ENCODE measurements around the gene KRTAP4-9. TPM values are rescaled to one million over a fixed set of nuclear protein-coding genes. Genes with fewer than 3 reads are reported as not detected.
"Not testable (repeated sequence)": the region's sequence is repeated elsewhere in the genome, so short reads cannot be mapped to it uniquely, and the experiment has no call there.

KRTAP4-9 gene
- polyA plus RNA-seq, 4 donors = not detected

DNA sequence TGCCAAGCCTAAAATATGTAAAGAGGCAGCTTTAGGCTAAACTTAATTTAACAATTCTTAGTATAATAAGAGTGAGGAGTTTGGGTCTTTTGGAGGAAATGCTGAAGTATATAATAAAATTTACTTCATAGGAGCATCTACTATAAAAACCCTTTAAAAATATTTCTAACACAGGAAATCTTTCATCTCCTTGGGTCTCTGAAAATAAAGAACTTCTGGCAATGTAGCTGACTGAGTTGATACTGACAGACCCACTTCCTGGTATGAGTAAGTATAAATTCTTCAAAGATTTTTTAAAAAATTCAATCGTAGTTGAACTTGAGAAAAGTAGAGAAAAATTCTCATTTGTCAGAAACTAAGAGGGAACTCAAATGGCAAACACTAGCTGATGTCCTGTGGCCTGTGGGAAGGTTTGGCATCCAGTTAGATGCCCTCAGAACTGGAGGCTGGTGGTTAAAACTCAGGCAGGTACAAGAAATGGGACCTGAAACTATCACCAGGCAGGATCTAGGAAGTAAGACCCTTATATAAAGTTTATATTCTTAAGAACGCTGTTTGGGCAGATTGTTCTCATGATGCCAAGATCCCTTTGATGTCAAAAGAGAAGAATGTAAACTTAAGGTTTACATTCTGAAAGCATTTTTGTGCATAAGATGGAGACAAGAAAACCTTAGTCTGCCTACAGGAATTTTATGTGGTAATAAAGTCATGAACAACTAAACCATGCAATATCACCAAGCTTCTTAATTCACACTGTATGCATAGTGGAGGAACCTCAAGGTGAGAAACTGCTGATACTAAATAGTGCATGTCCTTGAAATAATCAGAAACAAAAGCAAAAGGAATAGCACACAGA lies 28.9 kb downstream of the KRTAP4-9 start:
- DNase-seq (no peak), FAIRE-seq (no peak)
- Histone ChIP-seq H3K36me3 (ENCODE audit: control insufficient read depth in 3 of 3, insufficient read depth in 2 of 3, low read depth in 1 of 3, low read length in 3 of 3) (no peaks in the 10 kb centered on the region), H3K27me3 (ENCODE audit: control insufficient read depth in 3 of 3, insufficient read depth in 3 of 3, low read length in 3 of 3) (no peaks in the 10 kb centered on the region), H3K27ac (ENCODE audit: low read depth in 1 of 3, low read length in 2 of 3) (no peak overlapping the region), H3K4me3 (ENCODE audit: low read depth in 1 of 3, low read length in 3 of 3) (no peak overlapping the region), H3K9me3 (ENCODE audit: control insufficient read depth in 2 of 2, insufficient read depth in 1 of 2, low read depth in 1 of 2, low read length in 1 of 2) (no peaks in the 10 kb centered on the region), H3K4me1 (ENCODE audit: control insufficient read depth in 3 of 3, insufficient read depth in 2 of 3, low read depth in 1 of 3, low read length in 2 of 3) (no peaks in the 10 kb centered on the region)
- 58 to 79% (median 66%) methylated on average over 2 of the region's 2 CpGs for WGBS, 3 donors

DNA sequence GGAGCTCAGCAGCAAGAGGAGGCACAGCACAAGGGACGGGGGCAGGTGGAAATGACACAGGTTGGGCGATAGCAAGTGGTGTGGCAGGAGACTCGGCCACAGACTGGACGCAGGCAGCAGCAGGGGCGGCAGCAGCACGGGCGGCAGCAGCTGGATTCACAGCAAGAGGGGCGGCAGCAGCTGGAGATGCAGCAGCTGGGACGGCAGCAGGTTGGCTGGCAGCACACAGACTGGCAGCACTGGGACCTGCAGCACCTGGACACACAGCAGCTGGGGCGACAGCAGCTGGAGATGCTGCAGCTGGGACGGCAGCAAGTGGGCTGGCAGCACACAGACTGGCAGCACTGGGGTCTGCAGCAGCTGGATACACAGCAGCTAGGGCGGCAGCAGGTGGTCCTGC lies 34.7 kb downstream of the KRTAP4-9 start:
- H3K27me3 ChIP-seq (ENCODE audit: control insufficient read depth in 3 of 3, insufficient read depth in 3 of 3, low read length in 3 of 3); DNase-seq; H3K4me3 ChIP-seq (ENCODE audit: low read depth in 1 of 3, low read length in 3 of 3); H3K36me3 ChIP-seq (ENCODE audit: control insufficient read depth in 3 of 3, insufficient read depth in 2 of 3, low read depth in 1 of 3, low read length in 3 of 3); H3K4me1 ChIP-seq (ENCODE audit: control insufficient read depth in 3 of 3, insufficient read depth in 2 of 3, low read depth in 1 of 3, low read length in 2 of 3); H3K27ac ChIP-seq (ENCODE audit: low read depth in 1 of 3, low read length in 2 of 3); FAIRE-seq; H3K9me3 ChIP-seq (ENCODE audit: control insufficient read depth in 2 of 2, insufficient read depth in 1 of 2, low read depth in 1 of 2, low read length in 1 of 2): not testable (repeated sequence)
- 84 to 90% (median 87%) methylated on average over 12 of the region's 12 CpGs for WGBS, 3 donors

DNA sequence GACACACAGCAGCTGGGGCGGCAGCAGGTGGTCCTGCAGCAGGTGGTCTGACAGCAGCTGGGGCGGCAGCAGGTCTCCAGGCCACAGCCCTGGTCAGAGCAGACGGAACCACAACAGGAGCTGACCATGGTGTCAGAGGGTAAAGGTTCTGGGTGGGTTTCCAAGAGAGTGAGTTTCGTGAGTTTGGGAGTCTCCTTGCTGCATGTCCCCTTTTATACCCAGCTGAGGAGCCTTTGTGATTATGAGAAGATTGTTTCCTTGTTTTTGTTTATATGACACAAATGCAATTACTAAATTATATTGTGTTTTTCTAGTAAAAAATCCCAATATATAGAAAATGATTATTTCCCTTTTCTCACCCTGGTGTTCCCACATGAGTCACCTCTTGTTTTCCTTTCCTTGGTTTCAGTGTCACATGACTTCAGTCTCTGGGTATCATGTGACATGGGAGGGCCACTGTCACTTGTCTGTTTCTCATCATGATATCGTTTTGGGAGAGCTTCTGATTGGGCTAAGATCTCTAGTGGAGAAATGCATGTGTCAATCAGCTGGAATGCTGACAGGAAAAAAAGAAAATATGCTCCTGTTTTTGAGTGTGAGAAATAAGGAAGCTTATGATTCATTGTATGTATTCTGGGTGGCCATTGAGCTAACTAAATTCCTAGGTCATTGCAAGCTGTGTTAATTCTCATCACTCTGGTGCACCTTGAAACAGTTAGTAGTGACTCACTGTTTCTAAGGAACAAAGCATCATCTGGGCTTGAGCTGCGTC lies 35.4 kb downstream of the KRTAP4-9 start, which contains the start of gene KRTAP4-6:
TSS of gene KRTAP4-6 (minus strand) at position 185 of the 772 bp plus-strand sequence. CDS start at position 128, 57 bp downstream.
- no peak for FAIRE-seq
- H3K36me3 ChIP-seq (ENCODE audit: control insufficient read depth in 3 of 3, insufficient read depth in 2 of 3, low read depth in 1 of 3, low read length in 3 of 3) = no peaks in the 10 kb centered on the region
- H3K27me3 ChIP-seq (ENCODE audit: control insufficient read depth in 3 of 3, insufficient read depth in 3 of 3, low read length in 3 of 3) = no peaks in the 10 kb centered on the region
- no peaks in the 10 kb centered on the region for H3K4me1 ChIP-seq (ENCODE audit: control insufficient read depth in 3 of 3, insufficient read depth in 2 of 3, low read depth in 1 of 3, low read length in 2 of 3)
- peaks cover 0 to 9% of the 10 kb centered on the region in 2 donors for H3K9me3 ChIP-seq (ENCODE audit: control insufficient read depth in 2 of 2, insufficient read depth in 1 of 2, low read depth in 1 of 2, low read length in 1 of 2)
- no peak within 1 kb of the TSS for H3K27ac ChIP-seq (ENCODE audit: low read depth in 1 of 3, low read length in 2 of 3)
- no peak within 1 kb of the TSS for H3K4me3 ChIP-seq (ENCODE audit: low read depth in 1 of 3, low read length in 3 of 3)
- WGBS, 3 donors = 72 to 84% (median 73%) methylated on average over 5 to 6 of the region's 6 CpGs
- DNase-seq = no peak

DNA sequence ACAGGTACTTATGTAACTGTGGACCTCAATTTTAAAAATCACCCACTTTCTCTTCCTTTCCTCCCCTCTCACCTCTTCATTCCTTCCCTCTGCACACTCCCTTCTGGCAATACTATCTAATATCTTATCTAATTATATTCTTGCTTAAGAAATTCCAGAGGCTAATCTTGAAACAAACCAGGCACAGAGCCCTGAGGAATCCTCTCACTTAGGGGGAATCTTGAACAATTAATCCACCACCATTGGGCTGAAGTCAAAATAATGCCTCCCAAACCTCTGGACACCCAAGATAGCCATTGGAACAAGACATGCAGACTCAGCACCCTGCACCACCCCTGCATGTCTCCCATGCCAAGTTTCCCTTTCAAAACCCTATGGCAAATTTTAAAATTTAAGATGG lies 36.2 kb downstream of the KRTAP4-9 start:
- no peak for DNase-seq
- H3K27me3 ChIP-seq (ENCODE audit: control insufficient read depth in 3 of 3, insufficient read depth in 3 of 3, low read length in 3 of 3) = no peaks in the 10 kb centered on the region
- H3K4me1 ChIP-seq (ENCODE audit: control insufficient read depth in 3 of 3, insufficient read depth in 2 of 3, low read depth in 1 of 3, low read length in 2 of 3) = no peaks in the 10 kb centered on the region
- H3K36me3 ChIP-seq (ENCODE audit: control insufficient read depth in 3 of 3, insufficient read depth in 2 of 3, low read depth in 1 of 3, low read length in 3 of 3) = no peaks in the 10 kb centered on the region
- peaks cover 0 to 9% of the 10 kb centered on the region in 2 donors for H3K9me3 ChIP-seq (ENCODE audit: control insufficient read depth in 2 of 2, insufficient read depth in 1 of 2, low read depth in 1 of 2, low read length in 1 of 2)
- no peak for FAIRE-seq
- no peak overlapping the region for H3K27ac ChIP-seq (ENCODE audit: low read depth in 1 of 3, low read length in 2 of 3)
- H3K4me3 ChIP-seq (ENCODE audit: low read depth in 1 of 3, low read length in 3 of 3) = no peak overlapping the region

GRCh38 chr17:41144846-41145245 lies 39.7 kb downstream of the KRTAP4-9 start:
- Histone ChIP-seq H3K4me3 (ENCODE audit: low read depth in 1 of 3, low read length in 3 of 3) (no peak overlapping the region), H3K4me1 (ENCODE audit: control insufficient read depth in 3 of 3, insufficient read depth in 2 of 3, low read depth in 1 of 3, low read length in 2 of 3) (no peaks in the 10 kb centered on the region), H3K36me3 (ENCODE audit: control insufficient read depth in 3 of 3, insufficient read depth in 2 of 3, low read depth in 1 of 3, low read length in 3 of 3) (no peaks in the 10 kb centered on the region), H3K27me3 (ENCODE audit: control insufficient read depth in 3 of 3, insufficient read depth in 3 of 3, low read length in 3 of 3) (peaks cover 0 to 4% (median under 1%) of the 10 kb centered on the region in 3 donors), H3K9me3 (ENCODE audit: control insufficient read depth in 2 of 2, insufficient read depth in 1 of 2, low read depth in 1 of 2, low read length in 1 of 2) (peaks cover 0 to 9% of the 10 kb centered on the region in 2 donors), H3K27ac (ENCODE audit: low read depth in 1 of 3, low read length in 2 of 3) (no peak overlapping the region)
- 84 to 94% (median 84%) methylated on average over 1 of the region's 1 CpG for WGBS, 3 donors
- FAIRE-seq = no peak
- DNase-seq = no peak

DNA sequence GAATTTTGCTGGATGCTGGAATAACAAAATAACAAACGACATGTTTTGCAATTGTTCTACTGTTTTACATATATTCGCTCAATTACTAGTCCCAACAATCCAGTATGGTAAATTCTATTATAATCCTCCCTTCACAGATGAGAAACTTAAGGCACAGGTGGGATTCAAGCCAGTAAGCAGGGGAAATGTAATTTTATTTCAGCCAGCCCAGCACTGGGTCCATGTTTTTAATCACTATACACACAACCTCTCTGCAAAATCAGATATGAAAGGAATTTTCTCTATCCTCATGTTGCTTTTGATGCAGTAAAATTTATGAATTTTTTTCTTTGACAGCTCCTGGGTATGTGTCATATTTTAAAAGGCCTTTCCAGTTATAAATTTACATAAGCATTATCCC lies 40.1 kb downstream of the KRTAP4-9 start:
- FAIRE-seq (no peak), DNase-seq (no peak)
- peaks cover 0 to 9% of the 10 kb centered on the region in 2 donors for H3K9me3 ChIP-seq (ENCODE audit: control insufficient read depth in 2 of 2, insufficient read depth in 1 of 2, low read depth in 1 of 2, low read length in 1 of 2)
- no peaks in the 10 kb centered on the region for H3K4me1 ChIP-seq (ENCODE audit: control insufficient read depth in 3 of 3, insufficient read depth in 2 of 3, low read depth in 1 of 3, low read length in 2 of 3)
- peaks cover 0 to 7% (median 2%) of the 10 kb centered on the region in 3 donors for H3K27me3 ChIP-seq (ENCODE audit: control insufficient read depth in 3 of 3, insufficient read depth in 3 of 3, low read length in 3 of 3)
- H3K4me3 ChIP-seq (ENCODE audit: low read depth in 1 of 3, low read length in 3 of 3) = no peak overlapping the region
- no peak overlapping the region for H3K27ac ChIP-seq (ENCODE audit: low read depth in 1 of 3, low read length in 2 of 3)
- H3K36me3 ChIP-seq (ENCODE audit: control insufficient read depth in 3 of 3, insufficient read depth in 2 of 3, low read depth in 1 of 3, low read length in 3 of 3) = no peaks in the 10 kb centered on the region
- WGBS, 3 donors = 89 to 93% (median 90%) methylated on average over 2 of the region's 2 CpGs

GRCh38 chr17:41147531-41148204 lies 42.5 kb downstream of the KRTAP4-9 start:
- Histone ChIP-seq H3K9me3 (ENCODE audit: control insufficient read depth in 2 of 2, insufficient read depth in 1 of 2, low read depth in 1 of 2, low read length in 1 of 2) (peaks cover 0 to 9% of the 10 kb centered on the region in 2 donors), H3K4me1 (ENCODE audit: control insufficient read depth in 3 of 3, insufficient read depth in 2 of 3, low read depth in 1 of 3, low read length in 2 of 3) (no peaks in the 10 kb centered on the region), H3K27me3 (ENCODE audit: control insufficient read depth in 3 of 3, insufficient read depth in 3 of 3, low read length in 3 of 3) (peaks cover 0 to 7% (median 2%) of the 10 kb centered on the region in 3 donors), H3K4me3 (ENCODE audit: low read depth in 1 of 3, low read length in 3 of 3) (no peak overlapping the region), H3K36me3 (ENCODE audit: control insufficient read depth in 3 of 3, insufficient read depth in 2 of 3, low read depth in 1 of 3, low read length in 3 of 3) (no peaks in the 10 kb centered on the region), H3K27ac (ENCODE audit: low read depth in 1 of 3, low read length in 2 of 3) (no peak overlapping the region)
- no peak for DNase-seq
- WGBS, 3 donors = 88 to 92% (median 89%) methylated on average over 2 of the region's 2 CpGs
- no peak for FAIRE-seq

GRCh38 chr17:41148971-41149651 lies 43.9 kb downstream of the KRTAP4-9 start:
- FAIRE-seq; H3K9me3 ChIP-seq (ENCODE audit: control insufficient read depth in 2 of 2, insufficient read depth in 1 of 2, low read depth in 1 of 2, low read length in 1 of 2); H3K27ac ChIP-seq (ENCODE audit: low read depth in 1 of 3, low read length in 2 of 3); DNase-seq; H3K27me3 ChIP-seq (ENCODE audit: control insufficient read depth in 3 of 3, insufficient read depth in 3 of 3, low read length in 3 of 3); H3K36me3 ChIP-seq (ENCODE audit: control insufficient read depth in 3 of 3, insufficient read depth in 2 of 3, low read depth in 1 of 3, low read length in 3 of 3); H3K4me3 ChIP-seq (ENCODE audit: low read depth in 1 of 3, low read length in 3 of 3); H3K4me1 ChIP-seq (ENCODE audit: control insufficient read depth in 3 of 3, insufficient read depth in 2 of 3, low read depth in 1 of 3, low read length in 2 of 3): not testable (repeated sequence)
- 82 to 86% (median 83%) methylated on average over 8 to 10 of the region's 10 CpGs for WGBS, 3 donors
